ENCODE data around the gene RBM12.
"Not testable (repeated sequence)": the region's sequence is repeated elsewhere in the genome, so short reads cannot be mapped to it uniquely, and the experiment has no call there.

Gene RBM12, protein sequence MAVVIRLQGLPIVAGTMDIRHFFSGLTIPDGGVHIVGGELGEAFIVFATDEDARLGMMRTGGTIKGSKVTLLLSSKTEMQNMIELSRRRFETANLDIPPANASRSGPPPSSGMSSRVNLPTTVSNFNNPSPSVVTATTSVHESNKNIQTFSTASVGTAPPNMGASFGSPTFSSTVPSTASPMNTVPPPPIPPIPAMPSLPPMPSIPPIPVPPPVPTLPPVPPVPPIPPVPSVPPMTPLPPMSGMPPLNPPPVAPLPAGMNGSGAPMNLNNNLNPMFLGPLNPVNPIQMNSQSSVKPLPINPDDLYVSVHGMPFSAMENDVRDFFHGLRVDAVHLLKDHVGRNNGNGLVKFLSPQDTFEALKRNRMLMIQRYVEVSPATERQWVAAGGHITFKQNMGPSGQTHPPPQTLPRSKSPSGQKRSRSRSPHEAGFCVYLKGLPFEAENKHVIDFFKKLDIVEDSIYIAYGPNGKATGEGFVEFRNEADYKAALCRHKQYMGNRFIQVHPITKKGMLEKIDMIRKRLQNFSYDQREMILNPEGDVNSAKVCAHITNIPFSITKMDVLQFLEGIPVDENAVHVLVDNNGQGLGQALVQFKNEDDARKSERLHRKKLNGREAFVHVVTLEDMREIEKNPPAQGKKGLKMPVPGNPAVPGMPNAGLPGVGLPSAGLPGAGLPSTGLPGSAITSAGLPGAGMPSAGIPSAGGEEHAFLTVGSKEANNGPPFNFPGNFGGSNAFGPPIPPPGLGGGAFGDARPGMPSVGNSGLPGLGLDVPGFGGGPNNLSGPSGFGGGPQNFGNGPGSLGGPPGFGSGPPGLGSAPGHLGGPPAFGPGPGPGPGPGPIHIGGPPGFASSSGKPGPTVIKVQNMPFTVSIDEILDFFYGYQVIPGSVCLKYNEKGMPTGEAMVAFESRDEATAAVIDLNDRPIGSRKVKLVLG

DNA sequence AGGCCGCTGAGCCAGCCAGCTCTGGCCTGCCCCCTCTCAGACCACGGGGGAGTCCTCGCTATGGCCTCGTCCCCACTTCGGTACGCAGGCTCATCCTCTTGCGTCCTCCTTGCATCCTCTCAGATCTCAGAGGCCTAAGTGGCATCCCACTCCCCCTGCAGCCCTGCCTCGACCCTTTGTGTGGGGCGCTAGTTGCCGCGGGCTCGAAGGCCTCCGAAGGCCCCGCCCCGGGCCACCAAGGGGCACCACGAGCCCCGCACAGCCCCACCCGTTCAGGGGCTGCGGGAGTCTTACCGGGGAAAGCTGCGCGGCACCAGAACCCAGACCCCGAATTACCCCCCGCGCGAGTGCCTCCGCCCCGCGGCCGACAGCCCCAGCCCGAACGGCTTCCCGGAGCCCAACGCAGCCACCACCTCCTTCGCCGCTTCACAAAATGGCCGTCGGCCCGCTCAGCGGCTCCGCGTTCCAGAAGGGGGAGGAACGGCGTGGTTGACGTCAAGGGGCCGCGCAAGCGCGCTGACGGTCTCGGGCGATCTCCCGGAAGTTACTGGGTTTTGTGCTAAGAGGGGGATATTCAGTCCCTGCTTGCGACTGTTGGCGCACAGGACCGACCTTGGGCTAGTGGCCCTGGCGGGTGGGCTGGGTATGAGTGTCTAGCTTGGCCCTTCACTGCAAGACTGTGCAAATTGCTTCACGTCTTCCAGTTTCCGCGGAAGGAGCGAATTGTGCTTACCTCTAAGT, at the start of gene RBM12, which contains the start of gene CPNE1:
Gene RBM12 (minus strand): TSS at position 435 of the 741 bp plus-strand sequence. CDS start 9,578 bp downstream, outside the sequence.
Gene CPNE1 (minus strand): TSS at position 435 of the 741 bp plus-strand sequence. CDS start 31,977 bp downstream, outside the sequence.
- intact Hi-C loops (cut with DNase I) = loop anchor here (5.0 kb wide), 2 partner anchors 47 to 122 kb away; partner anchors contain the start of genes ERGIC3 and SPAG4
- peak; percentile 90 to 99 (median 93) for DNase-seq

DNA sequence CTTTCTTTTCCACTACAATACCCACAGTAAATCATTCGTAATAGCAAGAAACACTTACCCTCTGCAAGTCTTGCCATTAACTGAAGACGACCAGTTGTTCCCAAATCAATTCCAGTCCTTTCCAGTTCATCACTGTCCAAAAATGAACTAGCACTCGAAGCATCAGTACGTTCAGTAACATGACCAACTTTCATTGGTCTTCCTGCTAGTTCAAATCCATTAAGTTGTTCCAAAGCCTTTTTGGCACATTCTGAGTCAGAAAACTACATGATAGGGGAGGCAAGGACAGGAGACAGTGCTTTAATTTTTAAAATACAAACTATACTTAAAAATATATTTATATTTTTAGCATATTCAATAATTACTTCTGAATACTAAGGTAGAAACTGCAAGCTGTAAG, 49.4 kb upstream of the RBM12 start:
- intact Hi-C loops (cut with DNase I) = no loop called here
- no peak for DNase-seq

DNA sequence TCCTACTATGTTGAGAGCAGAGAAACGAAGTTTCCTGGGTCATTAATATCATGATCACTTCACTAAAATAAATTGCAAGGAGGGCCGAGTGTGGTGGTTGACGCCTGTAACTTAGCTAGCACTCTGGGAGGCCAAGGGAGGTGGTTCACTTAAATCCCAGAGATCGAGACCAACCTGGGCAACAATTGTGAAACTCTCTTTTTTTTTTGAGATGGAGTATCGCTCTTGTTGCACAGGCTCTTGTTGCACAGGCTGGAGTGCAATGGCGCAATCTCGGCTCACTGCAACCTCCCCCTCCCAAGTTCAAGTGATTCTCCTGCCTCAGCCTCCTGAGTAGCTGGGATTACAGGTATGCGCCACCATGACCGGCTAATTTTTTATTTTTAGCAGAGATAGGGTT, 48.4 kb upstream of the RBM12 start:
- intact Hi-C loops (cut with DNase I) = not testable (repeated sequence)
- peak in 1 of 10 donors; percentile 24 for DNase-seq

DNA sequence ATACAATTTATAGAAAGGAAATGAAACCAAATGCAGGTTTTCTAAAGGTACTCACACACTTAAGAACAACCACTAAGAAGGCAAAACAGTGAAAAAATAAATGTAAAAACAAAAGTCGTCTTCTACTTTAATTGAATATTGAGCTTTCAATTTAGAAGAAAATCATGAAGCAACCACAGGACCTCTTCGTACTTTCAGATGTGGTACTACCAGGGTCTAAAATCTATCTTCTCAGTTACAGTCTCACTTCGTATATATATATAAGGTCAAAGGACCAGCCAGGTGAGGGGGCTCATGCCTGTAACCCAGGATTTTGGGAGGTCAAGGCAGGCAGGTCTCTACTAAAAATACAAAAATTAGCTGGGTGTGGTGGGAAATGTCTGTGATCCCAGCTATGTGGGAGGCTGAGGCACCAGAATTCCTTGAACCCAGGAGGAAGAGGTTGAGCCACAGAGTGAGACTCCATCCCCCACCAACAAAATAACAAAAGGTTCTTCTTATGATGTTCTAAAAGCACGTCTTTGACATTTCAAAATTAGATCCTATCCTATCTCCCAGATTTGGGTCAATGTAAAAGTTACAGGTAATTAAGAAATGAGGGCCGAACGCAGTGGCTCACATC, 47.0 kb upstream of the RBM12 start:
- intact Hi-C loops (cut with DNase I) = no loop called here
- DNase-seq = no peak

DNA sequence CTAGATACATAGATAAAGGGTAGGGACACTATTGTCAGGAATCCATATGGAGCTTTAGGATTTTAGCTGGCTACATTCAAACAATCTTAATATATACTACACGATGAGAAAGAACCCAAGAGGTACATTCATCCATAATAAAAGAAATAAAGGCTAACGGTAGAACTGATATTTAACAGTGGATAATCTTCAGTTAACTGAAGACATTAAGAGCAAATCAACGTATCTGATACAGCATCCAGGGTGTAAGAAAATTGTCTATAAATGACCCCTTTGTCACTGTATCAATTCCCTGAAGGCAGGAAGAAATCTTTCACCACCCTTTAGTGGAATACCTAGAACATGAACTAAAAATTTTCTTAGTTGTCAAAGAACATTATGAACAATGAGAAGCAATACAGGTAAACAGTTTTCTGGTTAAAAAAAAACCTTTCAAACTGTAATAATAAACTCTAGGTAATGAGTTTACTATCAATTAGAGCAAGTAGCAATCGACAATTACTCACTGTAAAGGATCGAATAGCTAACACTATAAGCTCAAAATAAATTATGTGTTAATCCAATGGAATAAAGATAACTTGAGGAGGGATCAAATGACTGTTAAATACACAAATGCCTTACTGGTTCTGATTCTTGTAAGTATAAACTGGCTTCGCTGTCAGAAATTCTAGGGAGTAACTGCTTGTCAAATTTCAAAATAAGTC, 46.3 kb upstream of the RBM12 start:
- no peak for DNase-seq
- intact Hi-C loops (cut with DNase I) = no loop called here

DNA sequence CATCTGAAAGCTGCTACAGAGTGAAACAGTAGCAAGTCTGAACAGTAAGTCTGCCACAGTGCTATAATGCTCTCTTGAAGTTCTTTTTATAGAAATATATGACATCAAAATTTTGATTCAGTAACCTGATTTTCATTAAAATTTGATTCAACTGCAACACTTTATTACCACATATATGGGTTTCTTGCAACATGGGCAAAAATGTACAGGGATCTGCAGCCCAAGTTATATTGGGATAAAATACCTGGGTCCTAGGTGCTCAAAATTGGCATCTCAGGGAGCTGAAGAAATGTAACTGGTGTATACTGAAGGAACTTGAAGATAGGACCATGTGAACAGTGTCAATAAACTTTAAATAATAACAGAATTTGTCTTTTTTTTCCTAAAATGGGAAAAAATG, 45.3 kb upstream of the RBM12 start:
- DNase-seq = no peak
- intact Hi-C loops (cut with DNase I) = no loop called here

DNA sequence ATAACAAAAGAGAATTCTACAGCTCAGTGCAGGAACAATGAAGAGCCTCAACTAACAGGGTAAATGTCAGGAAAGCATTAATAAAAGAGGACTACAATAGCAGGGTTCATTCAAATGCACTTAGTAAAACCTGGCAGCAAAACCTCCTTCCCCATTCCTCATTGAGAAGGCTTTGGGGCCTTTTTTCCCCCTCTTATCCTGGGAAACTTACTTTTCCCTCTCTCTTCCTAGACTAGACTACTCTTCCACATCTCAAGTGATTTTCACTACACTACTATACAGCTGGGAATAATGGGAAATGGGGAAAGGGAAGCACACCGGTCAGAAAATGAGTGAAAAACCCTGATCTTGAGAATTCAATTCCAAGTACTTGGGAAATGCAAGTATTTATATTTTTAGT, 44.6 kb upstream of the RBM12 start:
- no peak for DNase-seq
- intact Hi-C loops (cut with DNase I) = no loop called here

DNA sequence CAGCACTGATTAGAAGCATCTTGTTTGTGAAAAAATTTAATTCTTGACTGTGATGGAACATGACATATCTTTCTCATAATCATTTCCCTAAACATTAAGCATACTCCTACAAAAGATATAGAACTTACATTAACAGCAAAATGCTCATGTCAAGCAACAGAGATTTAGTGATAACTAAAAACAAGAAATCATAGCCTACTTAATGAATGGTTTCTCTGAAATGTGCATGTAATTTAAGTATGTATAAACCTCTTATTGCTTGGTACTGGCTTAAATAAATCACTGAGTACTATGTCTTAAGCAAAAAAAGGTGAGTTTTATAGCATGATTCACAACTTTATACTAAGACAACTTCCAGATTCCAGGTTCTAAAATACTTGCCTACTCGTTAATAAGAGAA, 43.8 kb upstream of the RBM12 start:
- intact Hi-C loops (cut with DNase I) = no loop called here
- no peak for DNase-seq

DNA sequence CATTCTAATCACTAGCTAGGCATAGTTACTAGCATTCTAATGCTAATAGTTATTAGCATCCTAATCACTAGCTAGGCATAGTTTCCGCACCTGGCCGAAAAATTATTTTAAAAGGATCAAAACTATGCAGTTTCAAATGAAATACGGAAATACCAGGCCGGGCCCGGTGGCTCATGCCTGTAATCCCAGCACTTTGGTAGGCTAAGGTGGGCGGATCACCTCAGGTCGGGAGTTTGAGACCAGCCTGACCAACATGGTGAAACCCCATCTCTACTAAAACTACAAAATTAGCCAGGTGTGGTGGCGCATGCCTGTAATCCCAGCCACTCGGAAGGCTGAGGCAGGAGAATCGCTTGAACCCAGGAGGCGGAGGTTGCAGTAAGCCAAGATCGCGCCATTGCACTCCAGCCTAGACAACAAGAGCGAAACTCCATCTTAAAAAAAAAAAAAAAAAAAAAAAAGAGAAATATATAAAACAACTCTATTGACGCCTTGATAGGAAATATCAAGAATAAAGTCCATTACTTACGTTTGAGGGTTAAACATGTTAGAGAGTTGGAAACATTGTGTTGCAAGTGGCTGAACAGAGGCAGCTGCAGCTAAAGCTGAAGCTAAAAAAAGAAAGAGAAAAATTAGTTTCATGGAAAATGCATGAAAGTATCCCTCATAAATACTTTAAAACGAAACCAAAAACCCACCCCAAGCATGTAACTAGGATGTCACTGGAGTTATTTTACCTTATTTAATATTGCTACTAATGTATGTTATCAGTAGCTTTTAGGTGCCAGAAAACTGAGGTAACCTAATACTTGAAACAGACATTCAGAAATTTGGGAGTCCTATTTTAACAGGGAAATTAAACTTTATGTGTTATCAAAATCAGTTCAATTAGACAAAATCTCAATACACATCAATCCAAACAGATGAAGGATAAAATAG, 42.2 kb upstream of the RBM12 start:
- intact Hi-C loops (cut with DNase I) = not testable (repeated sequence)

DNA sequence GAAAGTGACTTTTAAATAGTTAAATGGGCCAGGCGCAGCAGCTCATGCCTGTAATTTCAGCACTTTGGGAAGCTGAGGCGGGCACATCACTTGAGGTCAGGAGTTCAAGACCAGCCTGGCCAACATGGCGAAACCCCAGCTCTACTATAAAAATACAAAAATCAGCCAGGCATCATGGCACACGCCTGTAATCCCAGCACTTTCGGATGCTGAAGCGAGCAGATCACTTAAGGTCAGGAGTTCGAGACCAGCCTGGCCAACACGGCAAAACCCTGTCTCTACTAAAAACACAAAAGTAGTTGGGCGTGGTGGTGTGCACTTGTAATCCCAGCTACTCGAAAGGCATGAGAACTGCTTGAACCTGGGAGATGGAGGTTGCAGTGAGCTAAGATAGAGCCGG, 41.2 kb upstream of the RBM12 start:
- DNase-seq = peak in 1 of 10 donors; percentile 43
- intact Hi-C loops (cut with DNase I) = not testable (repeated sequence)

More for the DNA sequence above, 42.2 kb upstream of the RBM12 start:
- DNase-seq = not testable (repeated sequence)

DNA sequence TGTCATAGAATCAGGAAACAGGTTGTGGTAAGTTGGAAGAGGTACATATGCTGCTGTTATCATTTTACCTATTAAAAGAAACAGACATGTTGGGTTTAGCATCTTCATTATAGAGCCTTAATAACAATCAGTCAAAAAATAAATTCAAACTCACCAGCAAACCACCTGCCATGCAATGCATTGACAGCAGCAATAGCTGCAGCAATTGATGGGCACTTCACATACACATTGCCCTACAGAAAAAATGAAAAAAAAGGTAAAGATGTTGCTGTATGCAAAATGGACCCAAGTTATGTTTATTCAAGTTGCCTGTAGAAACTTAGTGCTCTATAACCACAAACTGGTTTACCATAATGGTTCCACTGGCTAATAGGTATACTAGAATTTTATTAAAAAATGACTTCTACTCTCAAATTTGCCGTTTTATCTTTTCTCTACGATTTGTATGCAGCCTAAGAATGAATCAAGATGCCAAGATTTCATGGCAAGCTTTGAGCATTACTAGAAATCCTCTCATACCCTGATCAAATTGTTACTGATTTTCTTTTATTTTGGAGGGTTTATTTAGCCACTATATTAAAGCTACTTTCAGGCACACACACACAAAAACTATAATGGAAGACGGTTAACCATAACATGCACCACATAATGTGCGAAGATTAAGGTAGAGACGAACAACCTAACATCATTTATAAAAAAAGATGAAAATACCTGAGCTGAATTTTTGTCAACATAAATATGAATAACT, 40.0 kb upstream of the RBM12 start:
- intact Hi-C loops (cut with DNase I) = no loop called here
- DNase-seq = no peak

DNA sequence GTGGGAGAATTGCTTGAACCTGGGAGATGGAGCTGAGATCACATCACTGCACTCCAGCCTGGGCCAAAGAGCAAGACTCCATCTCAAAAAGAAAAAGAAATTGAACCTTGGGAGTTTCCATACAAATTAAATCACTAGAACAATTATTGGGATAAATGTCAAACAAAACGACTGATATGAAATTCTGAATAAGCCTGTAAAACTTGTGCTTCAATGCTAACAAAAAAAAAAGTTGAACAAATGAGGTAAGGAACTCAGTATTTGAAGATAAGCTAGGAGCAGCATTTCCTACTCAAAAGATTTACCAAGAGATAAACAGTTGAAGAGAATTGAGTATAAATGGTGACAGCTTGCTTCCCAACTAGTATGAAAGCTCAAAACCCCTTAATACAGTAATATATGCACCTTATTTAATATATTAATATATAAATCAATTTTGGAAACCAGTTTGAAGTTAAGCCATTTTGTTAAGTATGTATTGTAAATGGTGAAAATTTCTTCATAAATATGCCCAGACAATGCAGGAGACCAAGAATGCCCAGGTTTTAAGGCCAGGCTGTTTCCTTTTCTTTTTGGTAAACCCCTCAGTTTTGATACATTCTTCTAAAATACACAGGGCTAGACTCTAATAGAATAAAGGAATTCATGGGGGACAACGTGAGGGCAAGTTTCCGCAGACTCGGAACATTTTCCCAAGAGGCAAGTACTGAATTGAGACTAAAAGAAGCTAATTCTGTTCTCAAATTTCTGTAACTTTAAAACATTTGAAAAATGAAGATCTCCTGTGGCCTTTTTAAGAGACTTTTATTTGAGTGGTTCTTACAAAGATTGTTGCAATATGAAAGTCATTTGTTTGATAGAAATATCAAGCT, 38.4 kb upstream of the RBM12 start:
- DNase-seq = no peak
- intact Hi-C loops (cut with DNase I) = no loop called here

DNA sequence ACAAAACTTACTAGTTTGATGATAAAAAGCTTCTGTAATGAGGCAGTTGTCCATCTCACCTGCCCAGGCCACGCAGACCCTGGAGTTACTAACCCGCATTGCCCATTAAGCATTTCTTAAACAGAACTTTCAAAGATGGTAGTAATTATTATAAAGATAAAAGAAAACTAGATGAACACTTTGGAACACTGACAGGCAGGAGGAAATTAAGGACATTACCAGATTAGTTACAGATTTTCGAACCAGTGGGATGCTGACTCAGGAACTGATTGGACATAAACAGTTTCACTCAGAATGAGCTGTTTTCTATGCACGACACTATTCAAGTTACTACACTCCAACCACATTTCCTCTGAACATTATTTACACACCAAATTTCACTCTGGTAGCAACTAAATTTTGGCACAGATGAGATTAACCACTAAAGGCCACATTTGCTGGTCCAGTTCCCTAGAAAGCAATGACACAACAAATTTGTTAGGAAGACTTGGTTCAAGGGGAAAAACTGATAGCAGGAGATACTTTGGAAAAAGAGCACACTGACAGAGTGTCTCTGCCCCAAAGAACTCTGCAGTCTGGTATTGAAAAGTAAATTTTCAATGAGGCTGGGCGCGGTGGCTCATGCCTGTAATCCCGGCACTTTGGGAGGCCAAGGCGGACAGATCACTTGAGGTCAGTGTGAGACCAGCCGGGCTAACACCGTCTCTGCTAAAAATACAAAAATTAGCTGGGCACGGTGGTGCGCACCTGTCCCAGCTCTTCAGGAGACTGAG, 37.5 kb upstream of the RBM12 start:
- intact Hi-C loops (cut with DNase I) = no loop called here
- DNase-seq = no peak

DNA sequence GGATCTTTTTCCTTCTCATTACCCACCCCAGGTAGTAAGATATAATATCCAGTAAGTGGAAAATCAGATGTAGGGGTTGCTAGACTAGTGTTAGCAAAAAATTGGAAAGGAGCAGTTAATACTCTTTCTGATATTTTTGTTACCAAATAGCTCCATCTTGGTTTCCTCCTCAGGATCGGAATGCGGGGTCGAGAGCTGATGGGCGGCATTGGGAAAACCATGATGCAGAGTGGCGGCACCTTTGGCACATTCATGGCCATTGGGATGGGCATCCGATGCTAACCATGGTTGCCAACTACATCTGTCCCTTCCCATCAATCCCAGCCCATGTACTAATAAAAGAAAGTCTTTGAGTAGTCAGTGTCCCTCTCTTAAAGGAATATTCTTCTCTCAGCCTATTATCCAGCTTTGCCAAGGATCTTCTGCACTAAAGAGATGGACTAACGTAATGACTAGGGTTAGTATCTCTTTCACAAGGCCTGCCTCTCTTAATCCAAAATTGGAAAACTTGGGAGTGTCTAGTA, 36.0 kb upstream of the RBM12 start:
- intact Hi-C loops (cut with DNase I) = no loop called here
- peak in 1 of 10 donors; percentile 40 for DNase-seq

DNA sequence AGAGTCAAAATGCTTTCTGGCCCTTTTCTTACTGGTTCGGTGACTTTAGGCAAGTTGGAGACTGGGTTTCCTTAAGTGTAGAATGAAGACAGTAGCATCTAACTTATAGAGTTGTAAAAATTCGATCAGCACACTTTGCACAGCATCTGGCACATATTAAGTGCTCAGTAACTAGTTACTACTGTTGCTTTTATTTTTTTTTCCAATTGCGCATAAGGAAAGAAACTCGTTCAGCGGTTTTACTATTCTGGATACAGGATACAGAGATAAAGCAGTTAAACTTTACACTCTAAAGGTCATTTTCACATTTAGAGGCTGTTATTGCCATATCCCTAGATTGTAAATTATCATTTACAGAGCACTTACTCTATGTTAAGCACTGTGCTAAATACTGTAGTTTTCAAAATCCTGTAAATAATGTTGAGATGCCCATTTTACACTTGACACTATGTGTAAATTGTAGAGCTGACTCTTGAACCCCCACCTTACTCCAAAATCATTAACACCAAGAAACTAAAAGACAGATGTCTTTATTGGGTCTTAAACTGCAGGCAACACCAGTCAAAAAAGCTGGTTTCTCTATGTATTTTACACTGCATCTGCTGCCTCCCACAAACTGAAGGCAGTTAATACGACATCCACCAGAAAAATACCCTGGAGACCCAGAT, 35.4 kb upstream of the RBM12 start:
- DNase-seq = no peak
- intact Hi-C loops (cut with DNase I) = loop anchor here (10.0 kb wide), 1 partner anchor 185 kb away; no protein-coding TSS in a partner anchor
